ENCODE results near the gene PALLD. TPM values are rescaled to one million over a fixed set of nuclear protein-coding genes. Genes with fewer than 3 reads are reported as not detected.

PALLD gene
- total and polyA plus RNA-seq, 2 donors (not counting 3 experiments of a cell fraction or from before 2014, with no cell fraction given) = 13.4 to 48.2 TPM

DNA sequence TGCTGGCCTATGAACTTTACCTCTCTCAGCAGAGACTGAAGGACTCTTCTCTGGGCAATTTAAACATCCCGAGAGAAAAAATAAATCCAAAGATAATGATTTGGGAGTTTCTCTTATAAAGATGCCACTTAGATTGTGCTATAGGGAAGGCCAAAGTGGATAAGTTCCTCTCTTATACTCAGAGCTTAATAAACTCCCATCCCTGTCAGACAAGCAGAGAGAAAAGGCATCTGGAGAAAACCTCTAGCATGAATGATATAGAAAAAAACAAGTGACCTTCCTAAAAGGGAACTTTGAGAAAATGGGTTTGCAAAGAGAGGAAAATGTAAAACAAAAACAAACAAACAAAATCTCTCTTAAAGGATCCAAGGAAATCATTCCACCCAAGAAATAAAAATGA is 199.4 kb downstream of the PALLD start:
- H3K4me3 ChIP-seq (replicated peaks in 1 of 3; ENCODE audit: insufficient read depth in 1 of 3, low read depth in 1 of 3, low read length in 3 of 3) = no peak overlapping the region
- H3K4me1 ChIP-seq (ENCODE audit: control insufficient read depth, extremely low read depth, insufficient read depth, low read length) = peaks cover 25% of the 10 kb centered on the region
- H3K36me3 ChIP-seq (ENCODE audit: control insufficient read depth in 2 of 2, extremely low read depth in 1 of 2, insufficient read depth in 2 of 2, low read length in 2 of 2) = no peaks in the 10 kb centered on the region
- FAIRE-seq (no peak), DNase-seq (ENCODE audit: low read depth, low spot score) (no peak)
- TF ChIP-seq MYC (IDR thresholded peaks at IDR 0.05; ENCODE audit: low read depth, low read length) = no peak
- no peak for TF ChIP-seq POLR2A (IDR thresholded peaks at IDR 0.05; ENCODE audit: low read depth, low read length)
- no peak for TF ChIP-seq EZH2 (IDR thresholded peaks at IDR 0.05; ENCODE audit: borderline replicate concordance, low read depth, low read length, severe bottlenecking)
- TF ChIP-seq, protein P1, sequence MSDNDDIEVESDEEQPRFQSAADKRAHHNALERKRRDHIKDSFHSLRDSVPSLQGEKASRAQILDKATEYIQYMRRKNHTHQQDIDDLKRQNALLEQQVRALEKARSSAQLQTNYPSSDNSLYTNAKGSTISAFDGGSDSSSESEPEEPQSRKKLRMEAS (IDR thresholded peaks at IDR 0.05; ENCODE audit: insufficient read depth, insufficient read length) = no peak
- TF ChIP-seq FOS (IDR thresholded peaks at IDR 0.05; ENCODE audit: borderline replicate concordance, insufficient read depth, low read length) = no peak
- TF ChIP-seq, protein P2, sequence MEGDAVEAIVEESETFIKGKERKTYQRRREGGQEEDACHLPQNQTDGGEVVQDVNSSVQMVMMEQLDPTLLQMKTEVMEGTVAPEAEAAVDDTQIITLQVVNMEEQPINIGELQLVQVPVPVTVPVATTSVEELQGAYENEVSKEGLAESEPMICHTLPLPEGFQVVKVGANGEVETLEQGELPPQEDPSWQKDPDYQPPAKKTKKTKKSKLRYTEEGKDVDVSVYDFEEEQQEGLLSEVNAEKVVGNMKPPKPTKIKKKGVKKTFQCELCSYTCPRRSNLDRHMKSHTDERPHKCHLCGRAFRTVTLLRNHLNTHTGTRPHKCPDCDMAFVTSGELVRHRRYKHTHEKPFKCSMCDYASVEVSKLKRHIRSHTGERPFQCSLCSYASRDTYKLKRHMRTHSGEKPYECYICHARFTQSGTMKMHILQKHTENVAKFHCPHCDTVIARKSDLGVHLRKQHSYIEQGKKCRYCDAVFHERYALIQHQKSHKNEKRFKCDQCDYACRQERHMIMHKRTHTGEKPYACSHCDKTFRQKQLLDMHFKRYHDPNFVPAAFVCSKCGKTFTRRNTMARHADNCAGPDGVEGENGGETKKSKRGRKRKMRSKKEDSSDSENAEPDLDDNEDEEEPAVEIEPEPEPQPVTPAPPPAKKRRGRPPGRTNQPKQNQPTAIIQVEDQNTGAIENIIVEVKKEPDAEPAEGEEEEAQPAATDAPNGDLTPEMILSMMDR (IDR thresholded peaks at IDR 0.05; ENCODE audit: extremely low read depth in 1 of 2, insufficient read depth in 1 of 2, low read depth in 1 of 2, low read length in 2 of 2) = no peak
- no peak for TF ChIP-seq JUN (IDR thresholded peaks at IDR 0.05; ENCODE audit: borderline replicate concordance, insufficient read depth, insufficient read length, low read depth)
- no peak for TF ChIP-seq GATA2 (IDR thresholded peaks at IDR 0.05; ENCODE audit: insufficient read depth, insufficient read length, low read depth, low read length)
- no peak for TF ChIP-seq POLR2AphosphoS5 (IDR thresholded peaks at IDR 0.05; ENCODE audit: insufficient read depth, low read depth, low read length)
- no peak overlapping the region for H3K9ac ChIP-seq (replicated peaks; ENCODE audit: extremely low read depth, insufficient read depth, low read length)
- H4K20me1 ChIP-seq (replicated peaks; ENCODE audit: control insufficient read depth, extremely low read depth, insufficient read depth, low read length) = no peaks in the 10 kb centered on the region
- H3K79me2 ChIP-seq (ENCODE audit: control insufficient read depth, insufficient read depth, low read length) = no peaks in the 10 kb centered on the region
- no TSS peak for BruUV-seq (replicated peaks)
- no peaks in the 10 kb centered on the region for H3K9me3 ChIP-seq (replicated peaks; ENCODE audit: control insufficient read depth, insufficient read depth, low read length)
- no peaks in the 10 kb centered on the region for H3K9me1 ChIP-seq (replicated peaks; ENCODE audit: control insufficient read depth, extremely low read depth, insufficient read depth, low read length)
- no peak overlapping the region for H2AFZ ChIP-seq (ENCODE audit: low read depth, low read length)
- H3K27ac ChIP-seq (ENCODE audit: insufficient read depth, low read depth, low read length) = no peak overlapping the region
- intact Hi-C loops (cut with micrococcal nuclease) = no loop called here
- ChIA-PET CTCF (interaction anchor here (1.2 to 2.6 kb wide), 2 partner anchors 8 to 110 kb away, joined by 3 to 7 read pairs; no protein-coding TSS in a partner anchor), POLR2A (no interaction called here)
- H3K27me3 ChIP-seq (ENCODE audit: control insufficient read depth in 2 of 2, insufficient read depth in 2 of 2, low read length in 2 of 2) = no peaks in the 10 kb centered on the region
- no peak overlapping the region for H3K4me2 ChIP-seq (ENCODE audit: insufficient read depth, low read length)
- dilution Hi-C loops (cut with MboI; ENCODE audit: extremely low pct_ligation_motif_present, low sequenced_read_pairs) = no loop called here

All from endothelial cell of umbilical vein (primary cell).